ENCODE data around the gene NUDT4. TPM values are rescaled to one million over a fixed set of nuclear protein-coding genes. Genes with fewer than 3 reads are reported as not detected.

NUDT4 gene
- total and polyA plus RNA-seq, 4 experiments from 2014 or later = 39.3 to 49.6 (median 43.5) TPM

DNA sequence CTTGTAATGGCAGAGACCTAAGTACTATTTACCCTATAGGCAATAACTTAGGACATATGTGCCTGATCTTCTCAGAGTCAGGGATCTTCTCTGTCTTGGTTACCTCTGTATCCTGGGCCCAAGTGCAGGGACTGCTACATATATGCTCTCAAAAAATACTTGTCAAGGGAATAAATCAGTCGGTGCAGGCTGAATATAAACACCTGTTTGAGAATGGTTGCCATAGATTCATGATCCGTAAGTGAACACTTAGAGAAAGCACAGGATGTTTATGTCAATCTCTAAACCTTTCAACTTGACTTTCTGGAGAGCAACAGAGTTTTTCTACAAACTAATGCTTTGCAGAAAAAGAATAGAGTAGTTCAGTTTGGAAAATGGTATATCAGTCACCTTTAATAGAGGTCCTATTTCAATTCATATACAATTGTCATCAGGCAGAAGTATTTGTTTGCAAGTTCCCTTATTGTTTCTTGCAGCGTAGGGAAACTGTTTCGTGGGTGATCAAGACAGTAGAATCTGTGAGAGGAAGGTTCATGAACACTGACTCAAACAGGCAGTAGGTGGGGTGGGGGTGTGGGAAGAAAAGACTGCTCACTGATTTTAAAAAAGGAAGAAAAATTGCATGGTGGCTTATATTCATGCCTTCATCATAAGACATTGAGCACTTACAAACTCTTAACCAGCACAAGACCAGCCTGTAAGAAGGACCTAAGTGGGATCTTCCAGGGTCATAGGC lies 70.0 kb downstream of the NUDT4 start:
- intact Hi-C loops (cut with micrococcal nuclease) = loop anchor here (1.0 kb wide), 1 partner anchor 20 kb away; the partner anchor contains the start of gene MRPL42

GRCh38 chr12:93448796-93449195 lies 71.1 kb downstream of the NUDT4 start:
- Histone ChIP-seq H3K27ac (ENCODE audit: low read depth, low read length) (no peak overlapping the region), H3K4me1 (ENCODE audit: insufficient read depth, low read length) (peaks cover 26% of the 10 kb centered on the region), H3K27me3 (ENCODE audit: insufficient read depth, low read length) (no peaks in the 10 kb centered on the region), H3K4me3 (ENCODE audit: low read length in 2 of 2) (no peak overlapping the region), H3K9me3 (ENCODE audit: control insufficient read depth in 1 of 2, low read length in 2 of 2) (no peaks in the 10 kb centered on the region), H3K36me3 (ENCODE audit: insufficient read depth, low read length) (no peaks in the 10 kb centered on the region)
- peaks cover 19 to 22% (median 20%) of the 10 kb centered on the region in 4 donors for H3K4me1 Mint-ChIP-seq
- H3K27me3 Mint-ChIP-seq = peaks cover 1% of the 10 kb centered on the region in 2 donors
- DNase-seq = no peak
- no peaks in the 10 kb centered on the region for H3K36me3 Mint-ChIP-seq
- peak overlapping the region in 5 of 7 donors; percentile 78 to 90 (median 83) for H3K27ac Mint-ChIP-seq
- POLR2A ChIA-PET (ENCODE audit: partially characterized antibody) = interaction anchor here (0.6 kb wide), 1 partner anchor 626 kb away, joined by 3 read pairs; no protein-coding TSS in a partner anchor
- intact Hi-C loops (cut with micrococcal nuclease) = loop anchor here (1.0 kb wide), 1 partner anchor 19 kb away; the partner anchor contains the start of gene MRPL42
- peak overlapping the region in 4 of 8 donors; percentile 11 to 75 (median 46) for H3K4me3 Mint-ChIP-seq
- H3K9me3 Mint-ChIP-seq = no peaks in the 10 kb centered on the region
- CTCF ChIA-PET (ENCODE audit: partially characterized antibody) = interaction anchor here (1.4 kb wide), 1 partner anchor 54 kb away, joined by 3 read pairs; no protein-coding TSS in a partner anchor

More for the DNA sequence above, 70.0 kb downstream of the NUDT4 start:
- Histone ChIP-seq H3K4me3 (ENCODE audit: low read length in 2 of 2) (no peak overlapping the region), H3K27ac (ENCODE audit: low read depth, low read length) (peak overlapping the region; percentile 23), H3K36me3 (ENCODE audit: insufficient read depth, low read length) (no peaks in the 10 kb centered on the region), H3K4me1 (ENCODE audit: insufficient read depth, low read length) (peaks cover 28% of the 10 kb centered on the region), H3K9me3 (ENCODE audit: control insufficient read depth in 1 of 2, low read length in 2 of 2) (no peaks in the 10 kb centered on the region), H3K27me3 (ENCODE audit: insufficient read depth, low read length) (no peaks in the 10 kb centered on the region)
- Mint-ChIP-seq H3K4me3 (peak overlapping the region; percentile 22 to 73 (median 60)), H3K36me3 (no peaks in the 10 kb centered on the region), H3K27ac (peak overlapping the region; percentile 40 to 96 (median 91)), H3K27me3 (peaks cover 1% of the 10 kb centered on the region in 2 donors), H3K4me1 (peaks cover 21 to 25% (median 22%) of the 10 kb centered on the region in 4 donors), H3K9me3 (no peaks in the 10 kb centered on the region)
- ChIA-PET CTCF (ENCODE audit: partially characterized antibody) (interaction anchor here (0.7 kb wide), 2 partner anchors 13 to 463 kb away, joined by 3 to 4 read pairs; no protein-coding TSS in a partner anchor), POLR2A (ENCODE audit: partially characterized antibody) (no interaction called here)
- DNase-seq = peak in 4 of 5 donors; percentile 26 to 55 (median 40)

GRCh38 chr12:93449277-93449676 lies 71.6 kb downstream of the NUDT4 start:
- intact Hi-C loops (cut with micrococcal nuclease) = no loop called here
- Histone ChIP-seq H3K27ac (ENCODE audit: low read depth, low read length) (no peak overlapping the region), H3K9me3 (ENCODE audit: control insufficient read depth in 1 of 2, low read length in 2 of 2) (no peaks in the 10 kb centered on the region), H3K4me3 (ENCODE audit: low read length in 2 of 2) (no peak overlapping the region), H3K27me3 (ENCODE audit: insufficient read depth, low read length) (no peaks in the 10 kb centered on the region), H3K36me3 (ENCODE audit: insufficient read depth, low read length) (no peaks in the 10 kb centered on the region), H3K4me1 (ENCODE audit: insufficient read depth, low read length) (peaks cover 26% of the 10 kb centered on the region)
- Mint-ChIP-seq H3K9me3 (no peaks in the 10 kb centered on the region), H3K4me1 (peaks cover 19 to 22% (median 20%) of the 10 kb centered on the region in 4 donors), H3K4me3 (peak overlapping the region in 3 of 8 donors; percentile 25 to 75 (median 68)), H3K36me3 (no peaks in the 10 kb centered on the region), H3K27me3 (peaks cover 1% of the 10 kb centered on the region in 2 donors), H3K27ac (peak overlapping the region in 4 of 7 donors; percentile 78 to 90 (median 81))
- ChIA-PET CTCF (ENCODE audit: partially characterized antibody) (interaction anchor here (1.0 to 1.4 kb wide), 3 partner anchors 28 to 53 kb away, joined by 3 to 8 read pairs (median 4); no protein-coding TSS in a partner anchor), POLR2A (ENCODE audit: partially characterized antibody) (no interaction called here)
- DNase-seq = no peak

DNA sequence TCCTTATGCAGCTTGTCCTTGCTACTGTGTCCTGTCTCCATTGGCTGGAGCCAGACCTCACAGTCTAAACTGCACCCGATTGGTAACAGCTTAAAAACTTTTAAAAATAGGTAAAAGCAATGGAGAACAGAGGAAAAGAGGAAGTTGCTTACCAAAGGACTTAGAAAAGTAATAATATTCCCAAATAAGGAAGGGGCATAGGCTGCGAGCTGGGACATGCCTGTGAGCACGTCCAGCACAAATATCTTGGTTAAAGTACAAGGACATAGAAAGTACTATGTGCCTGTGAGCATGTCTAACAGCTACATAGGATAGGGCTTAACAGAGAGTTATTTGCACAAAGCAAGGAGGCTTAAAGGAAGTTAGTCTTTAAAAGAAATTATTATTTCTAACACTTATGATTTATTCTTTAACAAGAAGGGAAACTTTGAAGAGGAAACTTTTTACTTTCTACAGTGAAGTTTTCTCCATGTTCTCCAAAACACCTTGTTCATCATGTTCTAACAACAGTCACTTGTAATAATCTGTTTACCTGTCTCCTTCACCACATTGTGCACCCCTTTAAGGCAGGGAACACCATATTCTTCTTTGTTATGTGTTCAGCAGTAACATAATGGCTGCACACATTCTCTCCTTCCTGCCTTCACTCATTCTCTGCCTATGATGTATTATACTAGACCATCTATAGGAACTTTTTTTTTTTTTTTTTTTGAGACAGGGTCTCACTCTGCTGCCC lies 73.9 kb downstream of the NUDT4 start:
- Histone ChIP-seq H3K27ac (ENCODE audit: low read depth, low read length) (no peak overlapping the region), H3K36me3 (ENCODE audit: insufficient read depth, low read length) (no peaks in the 10 kb centered on the region), H3K4me3 (ENCODE audit: low read length in 2 of 2) (no peak overlapping the region), H3K9me3 (ENCODE audit: control insufficient read depth in 1 of 2, low read length in 2 of 2) (no peaks in the 10 kb centered on the region), H3K4me1 (ENCODE audit: insufficient read depth, low read length) (peaks cover 26% of the 10 kb centered on the region), H3K27me3 (ENCODE audit: insufficient read depth, low read length) (no peaks in the 10 kb centered on the region)
- H3K4me1 Mint-ChIP-seq = peaks cover 19 to 22% (median 20%) of the 10 kb centered on the region in 4 donors
- no peak overlapping the region for H3K4me3 Mint-ChIP-seq
- CTCF ChIA-PET (ENCODE audit: partially characterized antibody) = no interaction called here
- no peak overlapping the region for H3K27ac Mint-ChIP-seq
- intact Hi-C loops (cut with micrococcal nuclease) = no loop called here
- no peak for DNase-seq
- no peaks in the 10 kb centered on the region for H3K36me3 Mint-ChIP-seq
- POLR2A ChIA-PET (ENCODE audit: partially characterized antibody) = no interaction called here
- H3K9me3 Mint-ChIP-seq = peaks cover 0 to 2% (median 0%) of the 10 kb centered on the region in 8 donors
- H3K27me3 Mint-ChIP-seq = peaks cover 1 to 3% of the 10 kb centered on the region in 2 donors

DNA sequence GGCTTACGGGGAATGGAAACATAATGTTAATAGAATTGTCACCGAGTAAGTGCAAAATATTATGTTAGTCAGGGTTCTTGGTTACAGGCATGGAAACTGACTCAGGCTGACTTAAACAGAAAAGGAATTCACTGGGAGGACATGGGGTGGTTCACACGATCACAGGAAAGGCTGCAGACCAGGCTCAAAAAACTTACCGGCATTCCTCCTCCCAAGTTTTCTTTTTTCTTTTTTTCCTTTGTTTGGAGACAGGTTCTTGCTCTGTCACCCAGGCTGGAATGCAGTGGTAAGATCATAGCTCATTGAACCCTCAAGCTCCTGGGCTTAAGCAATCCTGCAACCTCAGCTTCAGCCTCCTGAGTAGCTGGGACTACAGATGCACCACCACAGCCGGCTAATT lies 75.9 kb downstream of the NUDT4 start:
- no peaks in the 10 kb centered on the region for H3K36me3 ChIP-seq (ENCODE audit: insufficient read depth, low read length)
- intact Hi-C loops (cut with micrococcal nuclease) = no loop called here
- peaks cover 0 to 2% (median 0%) of the 10 kb centered on the region in 8 donors for H3K9me3 Mint-ChIP-seq
- H3K36me3 Mint-ChIP-seq = no peaks in the 10 kb centered on the region
- H3K27ac Mint-ChIP-seq = no peak overlapping the region
- peaks cover 7 to 9% (median 8%) of the 10 kb centered on the region in 4 donors for H3K4me1 Mint-ChIP-seq
- CTCF ChIA-PET (ENCODE audit: partially characterized antibody) = interaction anchor here (0.9 kb wide), 1 partner anchor 14 kb away, joined by 3 read pairs; the partner anchor contains the start of gene MRPL42
- H3K4me1 ChIP-seq (ENCODE audit: insufficient read depth, low read length) = peaks cover 9% of the 10 kb centered on the region
- H3K4me3 ChIP-seq (ENCODE audit: low read length in 2 of 2) = no peak overlapping the region
- H3K27ac ChIP-seq (ENCODE audit: low read depth, low read length) = no peak overlapping the region
- H3K27me3 Mint-ChIP-seq = peaks cover 1 to 2% of the 10 kb centered on the region in 2 donors
- H3K4me3 Mint-ChIP-seq = no peak overlapping the region
- H3K27me3 ChIP-seq (ENCODE audit: insufficient read depth, low read length) = no peaks in the 10 kb centered on the region
- H3K9me3 ChIP-seq (ENCODE audit: control insufficient read depth in 1 of 2, low read length in 2 of 2) = no peaks in the 10 kb centered on the region
- DNase-seq = no peak
- POLR2A ChIA-PET (ENCODE audit: partially characterized antibody) = no interaction called here

DNA sequence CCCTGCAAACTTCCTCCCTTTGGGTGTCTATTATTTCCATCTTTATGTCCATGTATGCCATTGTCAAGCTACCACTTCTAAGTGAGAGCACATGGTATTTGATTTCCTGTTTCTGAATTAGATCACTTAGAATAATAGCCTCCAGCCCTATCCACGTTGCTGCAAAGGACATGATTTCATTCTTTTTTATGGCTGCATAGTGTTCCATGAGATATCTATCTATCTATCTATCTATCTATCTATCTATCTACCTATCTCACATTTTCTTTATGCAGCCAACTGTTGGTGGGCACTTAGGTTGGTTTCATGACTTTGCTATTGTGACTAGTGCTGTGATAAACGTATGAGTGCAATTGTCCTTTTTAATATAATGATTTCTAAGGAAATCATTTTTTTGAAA lies 78.4 kb downstream of the NUDT4 start:
- peaks cover 0 to 2% (median 0%) of the 10 kb centered on the region in 8 donors for H3K9me3 Mint-ChIP-seq
- Histone ChIP-seq H3K27me3 (ENCODE audit: insufficient read depth, low read length) (no peaks in the 10 kb centered on the region), H3K9me3 (ENCODE audit: control insufficient read depth in 1 of 2, low read length in 2 of 2) (no peaks in the 10 kb centered on the region), H3K36me3 (ENCODE audit: insufficient read depth, low read length) (no peaks in the 10 kb centered on the region), H3K4me1 (ENCODE audit: insufficient read depth, low read length) (no peaks in the 10 kb centered on the region), H3K27ac (ENCODE audit: low read depth, low read length) (no peak overlapping the region), H3K4me3 (ENCODE audit: low read length in 2 of 2) (no peak overlapping the region)
- intact Hi-C loops (cut with micrococcal nuclease) = no loop called here
- no peak overlapping the region for H3K27ac Mint-ChIP-seq
- POLR2A ChIA-PET (ENCODE audit: partially characterized antibody) = no interaction called here
- H3K4me1 Mint-ChIP-seq = peaks cover 0 to 2% (median 0%) of the 10 kb centered on the region in 4 donors
- no peaks in the 10 kb centered on the region for H3K36me3 Mint-ChIP-seq
- no peak overlapping the region for H3K4me3 Mint-ChIP-seq
- H3K27me3 Mint-ChIP-seq = peaks cover 0 to 5% of the 10 kb centered on the region in 2 donors
- DNase-seq = no peak
- CTCF ChIA-PET (ENCODE audit: partially characterized antibody) = no interaction called here

Data from CD4-positive, alpha-beta memory T cell (primary cell).